Spleen (tissue), 11 donors: Measurements from ENCODE around the gene CARD18. TPM values are rescaled to one million over a fixed set of nuclear protein-coding genes. Genes with fewer than 3 reads are reported as not detected.
A peak's percentile ranks its signal among the peaks of the same experiment; 100 is the strongest.

Experiments
- DNase-seq: peaks from one replicate; pipeline ENCODE4 v3.0.0-alpha.2; 2020
- H3K27ac ChIP-seq, 8 donors: fragments of 200-600 bp; sonication (generic) in 7 of 8; 1 replicate in 4 of 8; 2 replicates in 4 of 8; pipeline versions ENCODE4 v1.5.0 to v1.8.0; 2016 to 2021; ENCODE audit warnings: inconsistent platforms in 4 of 8, mild to moderate bottlenecking in 4 of 8, moderate library complexity in 1 of 8
- H3K27me3 ChIP-seq, 7 donors: fragments of 200-600 bp; sonication (generic) in 6 of 7; replicated peaks in 1 of 7; 1 replicate in 4 of 7; 2 replicates in 3 of 7; pipeline versions ENCODE4 v1.5.0 to v1.8.0; 2016 to 2021; ENCODE audit warnings: inconsistent platforms in 3 of 7, mild to moderate bottlenecking in 1 of 7
- H3K36me3 ChIP-seq, 6 donors: fragments of 200-600 bp; sonication (generic) in 5 of 6; 1 replicate in 4 of 6; 2 replicates in 2 of 6; pipeline versions ENCODE4 v1.5.0 to v1.8.0; 2016 to 2021; ENCODE audit warnings: inconsistent platforms in 2 of 6
- H3K4me1 ChIP-seq, 6 donors: fragments of 200-600 bp; sonication (generic) in 5 of 6; 1 replicate in 3 of 6; 2 replicates in 3 of 6; pipeline versions ENCODE4 v1.5.0 to v1.8.0; 2016 to 2021; ENCODE audit warnings: inconsistent platforms in 3 of 6
- H3K4me3 ChIP-seq, 8 donors: fragments of 200-600 bp; sonication (generic) in 7 of 8; 1 replicate in 4 of 8; 2 replicates in 4 of 8; pipeline versions ENCODE4 v1.5.0 to v1.8.0; 2016 to 2021; ENCODE audit warnings: inconsistent platforms in 4 of 8, mild to moderate bottlenecking in 4 of 8, moderate library complexity in 2 of 8
- H3K9me3 ChIP-seq, 8 donors: fragments of 200-600 bp; sonication (generic) in 7 of 8; 1 replicate in 4 of 8; 2 replicates in 4 of 8; pipeline versions ENCODE4 v1.5.0 to v1.8.0; 2016 to 2021; ENCODE audit warnings: inconsistent platforms in 4 of 8
- CTCF ChIP-seq, 11 experiments: fragments of 200-600 bp in 7 of 11; fragments of 450-650 bp in 4 of 11; sonication (generic) in 4 of 11; IDR thresholded peaks in 8 of 11; conservative IDR thresholded peaks in 3 of 11; 1 replicate in 7 of 11; 2 replicates in 4 of 11; pipeline versions ENCODE4 v1.4.0 to v1.8.0; 2016 to 2021; ENCODE audit warnings: antibody characterized with exemption in 11 of 11, inconsistent platforms in 4 of 11, mild to moderate bottlenecking in 1 of 11
- POLR2A ChIP-seq, 3 donors: fragments of 450-650 bp; IDR thresholded peaks; one replicate each; pipeline ENCODE4 v1.5.1; 2017; ENCODE audit warnings: antibody characterized with exemption in 3 of 3, mild to moderate bottlenecking in 1 of 3
- POLR2AphosphoS5 ChIP-seq, 3 donors: sonication (generic); formaldehyde crosslinking; IDR thresholded peaks; one replicate each; pipeline ENCODE4 v1.5.1; 2017; ENCODE audit warnings: antibody characterized with exemption in 3 of 3
- WGBS, 5 donors: extraction: QIAGEN DNeasy Blood & Tissue Kit in 3 of 5; methylation state at CpG; one replicate each; pipeline versions ENCODE4 v1.1.5 to v1.1.7; 2013 to 2018; 5-methylcytosine and 5-hydroxymethylcytosine counted together
- intact Hi-C: fragments of 100-400 bp; cut with DNase I; formaldehyde crosslinking; loops from one replicate; pipeline ENCODE4 v1.15.0; 2023; ENCODE audit warnings: low total_unique reads
- polyA plus RNA-seq, 3 donors: library from polyadenylated mRNA; stranded (reverse); fragments of 200-250 nt; gene quantifications; one replicate each; pipeline ENCODE4 v1.2.1, GENCODE V29; 2013
- total RNA-seq, 7 donors: library from RNA; depleted of rRNA in 3 of 7; stranded (reverse); fragments of >200 nt in 3 of 7; fragmentation: NEBNext Ultra II Directional in 4 of 7; extraction: Animal tissue kit (Norgen Biotek cat#: 25700) in 4 of 7; gene quantifications; one replicate each; pipeline versions ENCODE4 v1.1.0 to v1.2.1, GENCODE V29; 2016 to 2021
- donor health status: healthy with polysubstance abuse.
- donor health status: DM: no; HTN: no; CAD: no; lungs with moderate emphysema.
- donor health status: DM: no; HTN: no; CAD: no.
- donor health status: Bipolar disorder and iron deficiency.
- donor health status: healthy.
- donor health status: DM: no; HTN: no; CAD: no.
- donor health status: DM: yes; HTN: yes; CAD: no.

CARD18 gene
- total and polyA plus RNA-seq, 10 donors = not detected

GRCh38 chr11:105156720-105157119 lies 17.2 kb upstream of the CARD18 start:
- Histone ChIP-seq H3K27ac (no peak overlapping the region), H3K4me1 (peaks cover 0 to 4% (median 0%) of the 10 kb centered on the region in 6 donors), H3K36me3 (no peaks in the 10 kb centered on the region), H3K4me3 (no peak overlapping the region), H3K27me3 (no peaks in the 10 kb centered on the region), H3K9me3 (no peaks in the 10 kb centered on the region)
- intact Hi-C loops = no loop called here
- WGBS, 5 donors = 65 to 83% (median 74%) methylated on average over 4 of the region's 4 CpGs
- DNase-seq = no peak
- no peak for TF ChIP-seq CTCF (IDR thresholded peaks at IDR 0.05 in 8 of 11, conservative IDR thresholded peaks at IDR 0.05 in 3 of 11)
- no peak for TF ChIP-seq POLR2AphosphoS5 (IDR thresholded peaks at IDR 0.05)
- TF ChIP-seq POLR2A (IDR thresholded peaks at IDR 0.05) = no peak

- peak overlapping the region in 1 of 8 donors; percentile 42 for H3K27ac ChIP-seq
- DNase-seq = no peak
Observed at GRCh38 chr11:105156231-105156630, 16.7 kb upstream of the CARD18 start.

GRCh38 chr11:105155679-105156078 lies 16.1 kb upstream of the CARD18 start:
- Histone ChIP-seq H3K4me3 (no peak overlapping the region), H3K27ac (no peak overlapping the region), H3K36me3 (no peaks in the 10 kb centered on the region), H3K27me3 (no peaks in the 10 kb centered on the region), H3K4me1 (peaks cover 0 to 4% (median 0%) of the 10 kb centered on the region in 6 donors), H3K9me3 (no peaks in the 10 kb centered on the region)
- WGBS, 5 donors = 82 to 94% (median 88%) methylated on average over 6 of the region's 6 CpGs
- TF ChIP-seq POLR2A (IDR thresholded peaks at IDR 0.05) (no peak), CTCF (IDR thresholded peaks at IDR 0.05 in 8 of 11, conservative IDR thresholded peaks at IDR 0.05 in 3 of 11) (no peak)
- intact Hi-C loops = no loop called here
- DNase-seq = no peak

More at GRCh38 chr11:105156231-105156630, 16.7 kb upstream of the CARD18 start:
- no peaks in the 10 kb centered on the region for H3K9me3 ChIP-seq
- H3K4me3 ChIP-seq = no peak overlapping the region
- peaks cover 0 to 4% (median 0%) of the 10 kb centered on the region in 6 donors for H3K4me1 ChIP-seq
- intact Hi-C loops = no loop called here
- TF ChIP-seq POLR2A (IDR thresholded peaks at IDR 0.05) (no peak), CTCF (IDR thresholded peaks at IDR 0.05 in 8 of 11, conservative IDR thresholded peaks at IDR 0.05 in 3 of 11) (no peak), POLR2AphosphoS5 (IDR thresholded peaks at IDR 0.05) (no peak)
- 46 to 77% (median 56%) methylated on average over 2 of the region's 2 CpGs for WGBS, 5 donors
- no peaks in the 10 kb centered on the region for H3K27me3 ChIP-seq
- no peaks in the 10 kb centered on the region for H3K36me3 ChIP-seq

GRCh38 chr11:105153392-105153791 lies 13.8 kb upstream of the CARD18 start:
- no peaks in the 10 kb centered on the region for H3K27me3 ChIP-seq
- H3K4me3 ChIP-seq = no peak overlapping the region
- H3K4me1 ChIP-seq = peaks cover 0 to 4% (median 0%) of the 10 kb centered on the region in 6 donors
- 89 to 91% (median 90%) methylated on average over 11 of the region's 11 CpGs for WGBS, 5 donors
- intact Hi-C loops = no loop called here
- no peaks in the 10 kb centered on the region for H3K36me3 ChIP-seq
- DNase-seq = no peak
- no peak overlapping the region for H3K27ac ChIP-seq
- no peaks in the 10 kb centered on the region for H3K9me3 ChIP-seq
- TF ChIP-seq POLR2AphosphoS5 (IDR thresholded peaks at IDR 0.05) (no peak), POLR2A (IDR thresholded peaks at IDR 0.05) (no peak), CTCF (IDR thresholded peaks at IDR 0.05 in 8 of 11, conservative IDR thresholded peaks at IDR 0.05 in 3 of 11) (no peak)
